Muscle layer of duodenum (tissue), 2 donors: ENCODE data around the gene HELLS.
"Not testable (repeated sequence)": the region's sequence is repeated elsewhere in the genome, so short reads cannot be mapped to it uniquely, and the experiment has no call there.

Experiments
- H3K27ac ChIP-seq: one replicate; pipeline ENCODE4 v1.7.0; 2013; ENCODE audit warnings: mild to moderate bottlenecking, low read length
- H3K27me3 ChIP-seq: one replicate; pipeline ENCODE4 v1.7.0; 2013; ENCODE audit warnings: low read depth, mild to moderate bottlenecking, control low read depth, low read length
- H3K36me3 ChIP-seq, 2 donors: one replicate each; pipeline ENCODE4 v1.7.0; 2013; ENCODE audit warnings: low read length in 2 of 2, control low read depth in 1 of 2, mild to moderate bottlenecking in 1 of 2; ENCODE audit not compliant: insufficient read depth in 2 of 2, control insufficient read depth in 1 of 2
- H3K4me1 ChIP-seq, 2 donors: one replicate each; pipeline ENCODE4 v1.7.0; 2013; ENCODE audit warnings: low read length in 2 of 2, mild to moderate bottlenecking in 2 of 2, control low read depth in 1 of 2, moderate library complexity in 1 of 2; ENCODE audit not compliant: insufficient read depth in 2 of 2, control insufficient read depth in 1 of 2
- H3K4me3 ChIP-seq, 2 donors: one replicate each; pipeline ENCODE4 v1.7.0; 2013; ENCODE audit warnings: low read length in 2 of 2, low read depth in 1 of 2, mild to moderate bottlenecking in 1 of 2
- H3K9me3 ChIP-seq, 2 donors: one replicate each; pipeline ENCODE4 v1.7.0; 2013; ENCODE audit warnings: low read length in 2 of 2, control low read depth in 1 of 2, mild to moderate bottlenecking in 1 of 2; ENCODE audit not compliant: control insufficient read depth in 1 of 2
- donor health status: healthy.

HELLS gene

GRCh38 chr10:94614558-94614957 lies 69.0 kb downstream of the HELLS start:
- Histone ChIP-seq H3K4me1 (no peaks in the 10 kb centered on the region), H3K4me3 (no peak overlapping the region), H3K9me3 (no peaks in the 10 kb centered on the region), H3K27ac (no peak overlapping the region), H3K27me3 (no peaks in the 10 kb centered on the region), H3K36me3 (no peaks in the 10 kb centered on the region)

- Histone ChIP-seq H3K4me3 (no peak overlapping the region), H3K9me3 (no peaks in the 10 kb centered on the region), H3K27ac (no peak overlapping the region), H3K27me3 (no peaks in the 10 kb centered on the region), H3K36me3 (no peaks in the 10 kb centered on the region), H3K4me1 (no peaks in the 10 kb centered on the region)
These were observed 71.9 kb downstream of the HELLS start for GRCh38 chr10:94617389-94617944.

GRCh38 chr10:94622666-94623205 lies 77.1 kb downstream of the HELLS start:
- H3K4me1 ChIP-seq, result no peaks in the 10 kb centered on the region
- H3K27me3 ChIP-seq, result no peaks in the 10 kb centered on the region
- no peak overlapping the region for H3K4me3 ChIP-seq
- H3K9me3 ChIP-seq, result no peaks in the 10 kb centered on the region
- no peaks in the 10 kb centered on the region for H3K36me3 ChIP-seq
- H3K27ac ChIP-seq, result no peak overlapping the region

- no peaks in the 10 kb centered on the region for H3K36me3 ChIP-seq
- no peaks in the 10 kb centered on the region for H3K9me3 ChIP-seq
- H3K4me3 ChIP-seq, result no peak overlapping the region
- no peaks in the 10 kb centered on the region for H3K4me1 ChIP-seq
- H3K27ac ChIP-seq, result no peak overlapping the region
- H3K27me3 ChIP-seq, result no peaks in the 10 kb centered on the region
These were observed 78.0 kb downstream of the HELLS start for GRCh38 chr10:94623572-94623971.

GRCh38 chr10:94626476-94626875 lies 80.9 kb downstream of the HELLS start:
- no peaks in the 10 kb centered on the region for H3K27me3 ChIP-seq
- no peaks in the 10 kb centered on the region for H3K4me1 ChIP-seq
- H3K36me3 ChIP-seq, result no peaks in the 10 kb centered on the region
- no peaks in the 10 kb centered on the region for H3K9me3 ChIP-seq
- H3K27ac ChIP-seq, result no peak overlapping the region
- H3K4me3 ChIP-seq, result no peak overlapping the region

GRCh38 chr10:94627511-94627910 lies 81.9 kb downstream of the HELLS start:
- no peak overlapping the region for H3K27ac ChIP-seq
- H3K9me3 ChIP-seq, result no peaks in the 10 kb centered on the region
- no peak overlapping the region for H3K4me3 ChIP-seq
- no peaks in the 10 kb centered on the region for H3K27me3 ChIP-seq
- H3K36me3 ChIP-seq, result no peaks in the 10 kb centered on the region
- H3K4me1 ChIP-seq, result no peaks in the 10 kb centered on the region

GRCh38 chr10:94630017-94630688 lies 84.6 kb downstream of the HELLS start:
- Histone ChIP-seq H3K27ac (no peak overlapping the region), H3K27me3 (no peaks in the 10 kb centered on the region), H3K9me3 (peaks cover 0 to 2% of the 10 kb centered on the region in 2 donors), H3K36me3 (no peaks in the 10 kb centered on the region), H3K4me3 (no peak overlapping the region), H3K4me1 (no peaks in the 10 kb centered on the region)

- no peaks in the 10 kb centered on the region for H3K27me3 ChIP-seq
- no peak overlapping the region for H3K4me3 ChIP-seq
- no peak overlapping the region for H3K27ac ChIP-seq
- H3K4me1 ChIP-seq, result no peaks in the 10 kb centered on the region
- H3K9me3 ChIP-seq, result peaks cover 0 to 2% of the 10 kb centered on the region in 2 donors
- no peaks in the 10 kb centered on the region for H3K36me3 ChIP-seq
These were observed 85.7 kb downstream of the HELLS start for GRCh38 chr10:94631077-94631875.

GRCh38 chr10:94632954-94633353 lies 87.4 kb downstream of the HELLS start:
- Histone ChIP-seq H3K27ac (no peak overlapping the region), H3K4me3 (no peak overlapping the region), H3K27me3 (no peaks in the 10 kb centered on the region), H3K36me3 (no peaks in the 10 kb centered on the region), H3K4me1 (no peaks in the 10 kb centered on the region), H3K9me3 (peaks cover 0 to 4% of the 10 kb centered on the region in 2 donors)

GRCh38 chr10:94638097-94638496 lies 92.5 kb downstream of the HELLS start:
- H3K36me3 ChIP-seq, H3K4me1 ChIP-seq, H3K4me3 ChIP-seq, H3K27ac ChIP-seq, H3K9me3 ChIP-seq, H3K27me3 ChIP-seq: not testable (repeated sequence)

GRCh38 chr10:94639902-94640301 lies 94.3 kb downstream of the HELLS start:
- no peak overlapping the region for H3K4me3 ChIP-seq
- no peak overlapping the region for H3K27ac ChIP-seq
- no peaks in the 10 kb centered on the region for H3K4me1 ChIP-seq
- H3K36me3 ChIP-seq, result no peaks in the 10 kb centered on the region
- no peaks in the 10 kb centered on the region for H3K27me3 ChIP-seq
- peaks cover 0 to 7% of the 10 kb centered on the region in 2 donors for H3K9me3 ChIP-seq
